ENCODE measurements around the gene SRPK2. TPM values are rescaled to one million over a fixed set of nuclear protein-coding genes. Genes with fewer than 3 reads are reported as not detected.

The SRPK2 gene
- total RNA-seq, 1 experiment from 2014 or later = 50.5 TPM

- TF ChIP-seq AR (CRISPR knock-in tag; IDR thresholded peaks at IDR 0.05) (no peak), ZMAT4 (CRISPR knock-in tag; IDR thresholded peaks at IDR 0.05) (no peak), TCF7 (CRISPR knock-in tag; IDR thresholded peaks at IDR 0.05; ENCODE audit: low read depth) (no peak), SMAD3 (CRISPR knock-in tag; IDR thresholded peaks at IDR 0.05; ENCODE audit: borderline replicate concordance) (no peak), USF1 (CRISPR knock-in tag; IDR thresholded peaks at IDR 0.05) (no peak), OVOL2 (CRISPR knock-in tag; IDR thresholded peaks at IDR 0.05; ENCODE audit: borderline replicate concordance) (no peak), ETV6 (CRISPR knock-in tag; IDR thresholded peaks at IDR 0.05) (no peak), NR2C2 (CRISPR knock-in tag; IDR thresholded peaks at IDR 0.05) (no peak), MXD4 (CRISPR knock-in tag; IDR thresholded peaks at IDR 0.05; ENCODE audit: borderline replicate concordance) (no peak), ATF6 (CRISPR knock-in tag; IDR thresholded peaks at IDR 0.05) (no peak), ZNF671 (CRISPR knock-in tag; IDR thresholded peaks at IDR 0.05) (no peak), SOX15 (CRISPR knock-in tag; IDR thresholded peaks at IDR 0.05) (no peak), NR3C1 (CRISPR knock-in tag; conservative IDR thresholded peaks at IDR 0.05; ENCODE audit: low read depth) (no peak), ERG (CRISPR knock-in tag; IDR thresholded peaks at IDR 0.05) (no peak)
These were observed 319.8 kb downstream of the SRPK2 start (continued) for GRCh38 chr7:105068886-105069285.

- Mint-ChIP-seq H3K4me3 (no peak overlapping the region), H3K9me3 (no peaks in the 10 kb centered on the region), H3K27me3 (ENCODE audit: low read depth) (no peaks in the 10 kb centered on the region), H3K27ac (no peak overlapping the region), H3K4me1 (peaks cover 6% of the 10 kb centered on the region; the same call in 1 of the 2 replicates), H3K36me3 (peaks cover 53% of the 10 kb centered on the region)
- no peak for DNase-seq (ENCODE audit: low spot score)
- ChIA-PET CTCF (no interaction called here), POLR2A (interaction anchor here (0.6 kb wide), 1 partner anchor 85 kb away, joined by 3 read pairs; no protein-coding TSS in a partner anchor)
- no peak for ATAC-seq
- no peak for TF ChIP-seq ATF1 (CRISPR knock-in tag; IDR thresholded peaks at IDR 0.05)
- no peak for TF ChIP-seq FOXK1 (CRISPR knock-in tag; IDR thresholded peaks at IDR 0.05)
- no peak for TF ChIP-seq MYBL2 (CRISPR knock-in tag; IDR thresholded peaks at IDR 0.05)
- TF ChIP-seq ZNF219 (CRISPR knock-in tag; IDR thresholded peaks at IDR 0.05; ENCODE audit: borderline replicate concordance) = no peak
- TF ChIP-seq ZMAT4 (CRISPR knock-in tag; IDR thresholded peaks at IDR 0.05) = no peak
- TF ChIP-seq MAX (CRISPR knock-in tag; IDR thresholded peaks at IDR 0.05) = no peak
- no peak for TF ChIP-seq TP53 (CRISPR knock-in tag; IDR thresholded peaks at IDR 0.05)
- no peak for TF ChIP-seq E2F1 (CRISPR knock-in tag; IDR thresholded peaks at IDR 0.05)
- TF ChIP-seq AR (CRISPR knock-in tag; IDR thresholded peaks at IDR 0.05) = no peak
- no peak for TF ChIP-seq JAZF1 (CRISPR knock-in tag; IDR thresholded peaks at IDR 0.05)
- no peak for TF ChIP-seq TEAD4 (CRISPR knock-in tag; IDR thresholded peaks at IDR 0.05)
These were observed 321.0 kb downstream of the SRPK2 start for GRCh38 chr7:105067691-105068090.
